GM19239 (cell line): ENCODE results near the gene TMEM233.
"Not testable (repeated sequence)": the region's sequence is repeated elsewhere in the genome, so short reads cannot be mapped to it uniquely, and the experiment has no call there.

ENCODE experiments used
- DNase-seq: peaks from one replicate; pipeline ENCODE4 v3.0.0; 2011; ENCODE audit warnings: low spot score; ENCODE audit not compliant: insufficient read length
- FAIRE-seq: peaks from 2 replicates; lab custom pipeline; 2011; peaks lifted over from hg19 to GRCh38; lab: Jason Lieb, UNC

TMEM233 gene

DNA sequence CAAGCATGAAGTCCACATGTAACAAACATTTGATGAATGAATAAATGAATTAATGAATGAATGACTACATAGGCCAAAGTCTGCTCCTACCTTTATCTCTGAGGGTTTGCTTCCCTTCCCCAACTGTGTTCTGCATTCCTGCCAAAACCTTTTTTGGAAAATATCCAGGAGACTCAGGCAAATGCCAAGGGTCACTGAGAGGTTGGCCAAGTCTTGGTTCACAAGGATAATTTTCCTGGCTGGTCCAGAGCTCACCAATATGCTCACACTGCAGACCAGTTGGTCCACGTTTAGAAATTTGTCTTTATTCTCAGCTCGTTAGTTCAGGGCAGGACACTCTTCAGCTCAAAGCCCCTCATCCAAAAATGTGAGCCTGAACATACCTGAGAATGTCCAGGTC, 10.2 kb downstream of the TMEM233 start:
- FAIRE-seq = no peak
- no peak for DNase-seq

DNA sequence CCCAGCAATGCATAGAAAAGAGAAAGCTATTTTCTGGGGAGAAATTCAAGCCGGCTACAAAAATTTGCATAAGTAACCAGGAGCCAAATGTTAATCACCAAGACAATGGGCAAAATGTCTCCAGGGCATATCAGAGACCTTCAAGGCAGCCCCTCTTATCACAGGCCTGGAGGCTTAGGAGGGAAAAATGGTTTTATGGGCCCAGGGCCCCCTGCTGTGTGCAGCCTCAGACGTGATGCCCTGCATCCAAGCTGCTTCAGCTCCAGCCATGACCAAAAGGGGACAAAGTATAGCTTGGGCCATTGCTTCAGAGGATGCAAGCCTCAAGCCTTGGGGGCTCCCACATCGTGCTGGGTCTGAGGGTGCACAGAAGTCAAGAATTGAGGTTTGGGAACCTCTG, 15.8 kb downstream of the TMEM233 start:
- FAIRE-seq (no peak), DNase-seq (no peak)

DNA sequence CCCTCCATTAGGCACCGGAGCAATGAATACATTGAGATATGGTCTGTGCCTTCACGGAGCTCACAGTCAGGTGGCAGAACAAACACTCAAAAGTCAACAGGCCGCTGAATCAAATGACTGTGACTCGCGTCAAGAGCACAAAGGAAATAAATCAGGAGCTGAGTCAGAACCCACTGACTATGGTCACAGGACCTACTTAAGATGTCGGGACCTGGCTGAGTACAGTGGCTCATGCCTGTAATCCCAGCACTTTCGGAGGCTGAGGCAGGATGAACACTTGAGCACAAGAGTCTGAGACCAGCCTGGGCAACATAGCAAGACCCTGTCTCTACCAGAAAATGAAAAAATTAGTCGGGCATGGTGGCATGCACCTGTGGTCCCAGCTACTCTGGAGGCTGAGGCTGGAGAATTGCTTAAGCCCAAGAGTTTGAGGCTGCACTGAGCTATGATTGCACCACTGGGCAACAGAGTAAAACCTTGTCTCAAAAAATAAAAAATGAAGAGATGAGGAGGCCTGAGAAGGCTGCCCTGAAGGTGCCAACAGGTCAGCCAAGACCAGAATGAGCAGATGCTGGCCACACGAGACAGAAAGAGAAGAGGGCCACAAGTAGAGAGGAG, 19.9 kb downstream of the TMEM233 start:
- DNase-seq = no peak
- no peak for FAIRE-seq

DNA sequence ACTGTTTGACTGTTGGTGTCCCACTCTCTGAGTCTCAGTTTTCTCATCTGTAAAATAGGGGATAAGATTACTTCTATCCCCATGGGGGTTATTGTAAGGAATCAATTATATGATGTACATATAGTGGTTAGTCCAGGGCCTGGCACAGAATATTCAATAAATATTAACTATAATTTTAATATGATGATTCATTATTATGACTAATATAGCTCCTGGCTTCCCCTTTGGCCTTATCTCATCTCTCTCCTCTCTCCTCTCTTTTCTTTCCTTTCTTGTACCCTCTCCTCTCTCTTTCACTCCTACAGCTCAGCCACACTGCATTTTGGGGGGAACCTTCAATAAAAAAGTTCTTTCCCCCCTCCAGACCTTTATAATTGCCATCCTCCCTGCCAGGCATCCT, 21.1 kb downstream of the TMEM233 start:
- no peak for DNase-seq

DNA sequence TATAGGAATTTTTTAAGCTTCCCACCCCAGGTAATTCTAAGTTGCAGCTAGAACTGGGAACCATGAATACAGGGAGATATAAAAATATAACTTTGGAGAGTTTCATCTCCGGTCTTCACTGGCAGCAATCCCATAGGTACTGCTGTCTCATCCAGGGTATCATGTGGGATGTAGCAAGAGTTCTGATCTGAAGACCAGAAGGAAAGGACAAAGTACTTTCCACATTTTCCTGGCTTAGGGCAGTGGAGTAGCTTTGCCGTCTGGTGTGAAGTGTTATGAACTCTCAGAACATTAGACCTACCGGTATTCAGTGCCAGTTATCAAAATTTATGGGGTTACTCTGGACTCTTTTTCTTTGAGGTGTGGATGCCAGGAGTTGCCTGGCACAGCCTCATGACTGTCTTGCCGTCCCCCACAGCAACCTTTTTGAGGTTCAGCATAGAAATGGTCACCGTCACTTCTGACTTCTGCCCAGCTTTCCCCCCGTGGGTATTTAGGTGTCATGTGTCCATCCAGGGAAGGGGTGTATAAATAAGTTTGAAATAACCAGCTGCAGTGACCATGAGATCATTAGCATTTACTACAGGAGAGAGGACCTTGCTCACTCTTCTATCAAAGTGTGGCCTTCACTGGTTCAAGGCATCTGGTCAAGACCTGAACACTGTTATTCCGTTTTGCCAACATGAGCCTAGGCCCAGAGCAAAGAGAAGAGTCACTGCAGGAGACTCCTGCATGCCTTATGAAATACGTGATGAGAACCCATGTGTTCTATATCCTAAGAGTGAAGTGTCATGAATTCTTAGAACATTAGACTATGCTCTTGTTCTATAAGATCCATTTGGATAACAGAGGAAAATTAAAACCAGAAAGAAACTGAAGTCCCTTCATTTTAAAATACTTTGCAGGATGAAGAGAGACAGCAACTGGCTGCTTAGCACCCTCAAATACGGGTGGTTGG, 22.2 kb downstream of the TMEM233 start:
- no peak for FAIRE-seq
- no peak for DNase-seq

More for the DNA sequence above, 21.1 kb downstream of the TMEM233 start:
- no peak for FAIRE-seq

DNA sequence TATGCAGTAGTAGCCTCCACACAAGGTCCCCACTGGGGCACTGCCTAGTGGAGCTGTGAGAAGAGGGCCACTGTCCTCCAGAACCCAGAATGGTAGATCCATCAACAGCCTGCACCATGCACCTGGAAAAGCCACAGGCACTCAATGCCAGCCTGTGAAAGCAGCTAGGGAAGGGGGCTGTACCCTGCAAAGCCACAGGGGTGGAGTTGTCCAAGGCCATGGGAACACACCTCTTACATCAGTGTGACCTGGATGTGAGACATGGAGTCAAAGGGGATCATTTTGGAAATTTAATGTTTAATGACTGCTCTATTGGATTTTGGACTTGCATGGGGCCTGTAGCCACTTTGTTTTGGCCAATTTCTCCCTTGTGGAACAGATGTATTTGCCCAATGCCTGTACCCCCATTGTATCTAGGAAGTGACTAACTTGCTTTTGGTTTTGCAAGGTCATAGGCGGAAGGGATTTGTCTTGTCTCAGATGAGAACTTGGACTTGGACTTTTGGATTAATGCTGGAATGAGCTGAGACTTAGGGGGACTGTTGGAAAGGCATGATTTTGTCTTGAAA, 24.8 kb downstream of the TMEM233 start:
- DNase-seq, FAIRE-seq: not testable (repeated sequence)

DNA sequence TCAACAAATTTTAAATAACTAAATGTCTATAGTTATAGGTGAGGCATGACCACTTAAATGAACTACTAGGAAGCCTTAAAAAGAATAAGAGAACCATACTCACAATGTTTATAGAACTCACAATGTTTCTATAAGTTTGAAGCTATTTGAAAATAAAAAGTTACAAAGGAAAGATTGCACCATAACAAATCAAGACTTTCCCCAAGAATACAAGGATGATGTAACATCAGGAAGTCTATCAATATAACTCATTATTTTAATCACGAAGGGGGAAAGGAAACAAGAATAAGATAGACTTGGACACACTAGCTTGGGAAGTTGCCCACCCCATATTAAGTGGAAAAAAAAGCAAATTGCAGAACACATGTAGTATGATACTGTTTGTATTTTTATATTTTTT, 26.9 kb downstream of the TMEM233 start:
- DNase-seq (no peak), FAIRE-seq (no peak)

DNA sequence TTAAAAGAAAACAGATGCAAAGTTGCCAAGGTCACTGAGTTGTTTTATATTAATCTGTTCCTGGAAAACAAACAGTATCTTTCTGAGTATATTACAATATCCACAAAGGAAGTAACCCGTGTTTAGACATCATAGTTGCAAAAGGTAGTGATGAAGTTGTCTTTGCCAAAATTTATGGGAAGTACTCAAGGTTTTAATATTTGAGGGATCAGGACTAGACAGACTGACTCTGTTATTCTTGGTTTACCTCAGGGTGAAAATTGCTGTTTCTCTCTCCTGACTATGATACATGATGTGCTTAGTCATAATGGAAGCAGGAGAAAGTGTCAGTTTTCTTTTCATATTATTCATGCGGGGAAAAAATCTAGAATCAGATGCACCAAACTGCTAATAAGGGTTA, 28.3 kb downstream of the TMEM233 start:
- FAIRE-seq (no peak), DNase-seq (no peak)

DNA sequence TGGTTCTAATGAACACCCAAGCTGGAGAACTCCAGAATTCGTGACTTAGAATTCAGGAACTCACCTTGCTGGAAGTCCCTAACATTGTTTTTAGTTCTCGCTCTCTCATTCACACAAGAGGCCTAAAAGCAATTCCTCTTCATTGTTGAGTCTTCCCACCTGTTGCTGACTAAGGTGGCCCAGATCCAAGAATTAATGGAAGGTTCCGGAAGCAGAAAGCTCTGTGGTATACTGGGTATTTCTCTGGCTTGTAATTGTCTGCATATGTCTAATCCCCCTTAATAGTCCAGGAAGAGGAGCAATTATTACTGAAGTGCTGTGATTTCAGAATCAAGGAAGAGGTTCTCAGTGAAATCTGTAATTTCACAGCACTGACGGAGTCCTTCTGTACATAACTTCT, 31.4 kb downstream of the TMEM233 start:
- DNase-seq = no peak
- no peak for FAIRE-seq

DNA sequence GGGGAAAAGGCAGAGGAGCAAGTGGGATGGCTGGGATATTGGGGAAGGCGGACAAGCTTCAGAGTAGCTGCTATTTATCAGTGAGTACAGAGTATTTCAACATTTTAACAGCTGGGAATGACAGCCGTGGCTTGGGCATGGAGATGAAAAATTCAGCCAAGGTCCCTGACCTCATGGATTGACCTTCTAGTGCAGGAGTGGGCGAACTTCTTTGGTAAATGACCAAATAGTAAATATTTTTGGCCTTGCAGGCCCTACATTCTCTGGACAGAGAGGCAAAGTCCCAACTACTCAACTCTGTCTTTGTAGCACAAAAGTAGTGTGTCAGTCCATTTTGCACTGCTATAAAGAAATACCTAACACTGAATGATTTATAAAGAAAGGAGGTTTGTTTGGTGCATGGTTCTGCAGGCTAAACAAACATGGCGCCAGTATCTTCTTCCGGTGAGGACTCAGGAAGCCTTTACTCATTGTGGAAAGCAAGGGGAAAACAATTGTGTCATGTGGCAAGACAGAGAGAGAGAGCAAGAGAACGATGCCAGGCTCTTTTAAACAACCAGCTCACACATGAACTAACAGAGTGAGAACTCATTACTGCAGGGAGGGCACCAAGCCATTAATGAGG, 33.6 kb downstream of the TMEM233 start:
- no peak for DNase-seq
- no peak for FAIRE-seq

DNA sequence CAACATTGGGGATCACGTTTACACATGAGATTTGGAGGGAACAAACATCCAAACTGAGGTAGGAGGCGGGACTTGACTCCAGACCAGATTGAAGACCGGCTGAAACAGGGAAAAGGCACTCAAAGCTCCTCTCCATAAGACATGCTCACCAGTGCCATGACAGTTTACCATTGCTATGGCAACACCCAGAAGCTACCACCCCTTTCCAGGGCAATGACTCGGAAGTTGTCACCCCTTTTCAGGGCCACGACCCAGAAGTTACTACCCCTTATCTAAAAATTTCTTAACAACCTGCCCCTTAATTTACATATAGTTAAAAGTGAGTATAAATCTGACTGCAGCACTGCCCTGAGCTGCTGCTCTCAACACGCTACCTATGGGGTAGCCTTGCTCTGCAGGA, 34.1 kb downstream of the TMEM233 start:
- no peak for DNase-seq
- no peak for FAIRE-seq

DNA sequence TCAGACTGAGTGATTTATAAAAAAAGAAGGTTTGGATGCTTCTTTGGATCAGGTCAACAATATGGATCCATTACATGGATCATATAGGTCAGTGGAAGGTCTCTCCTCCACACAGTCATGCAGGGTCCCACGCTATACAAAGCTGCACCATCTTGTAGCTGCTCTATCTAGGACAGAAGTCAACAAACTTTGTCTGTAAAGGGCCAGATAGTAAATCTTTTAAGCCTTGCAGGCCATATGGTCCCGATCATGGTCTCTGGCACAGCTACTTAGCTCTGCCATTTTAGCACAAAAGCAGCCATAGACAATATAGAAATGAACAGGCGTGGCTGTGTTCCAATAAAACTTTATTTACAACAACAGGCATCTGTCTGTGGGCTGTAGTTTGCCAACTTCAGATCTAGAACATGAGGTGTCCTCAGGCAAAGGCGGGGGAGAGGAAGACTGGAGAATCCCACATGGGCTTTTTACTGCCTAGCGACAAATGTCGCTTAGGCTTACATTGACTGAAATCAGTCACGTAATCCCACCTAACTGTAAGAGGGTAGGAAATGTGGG, 36.7 kb downstream of the TMEM233 start:
- FAIRE-seq (no peak), DNase-seq (no peak)

DNA sequence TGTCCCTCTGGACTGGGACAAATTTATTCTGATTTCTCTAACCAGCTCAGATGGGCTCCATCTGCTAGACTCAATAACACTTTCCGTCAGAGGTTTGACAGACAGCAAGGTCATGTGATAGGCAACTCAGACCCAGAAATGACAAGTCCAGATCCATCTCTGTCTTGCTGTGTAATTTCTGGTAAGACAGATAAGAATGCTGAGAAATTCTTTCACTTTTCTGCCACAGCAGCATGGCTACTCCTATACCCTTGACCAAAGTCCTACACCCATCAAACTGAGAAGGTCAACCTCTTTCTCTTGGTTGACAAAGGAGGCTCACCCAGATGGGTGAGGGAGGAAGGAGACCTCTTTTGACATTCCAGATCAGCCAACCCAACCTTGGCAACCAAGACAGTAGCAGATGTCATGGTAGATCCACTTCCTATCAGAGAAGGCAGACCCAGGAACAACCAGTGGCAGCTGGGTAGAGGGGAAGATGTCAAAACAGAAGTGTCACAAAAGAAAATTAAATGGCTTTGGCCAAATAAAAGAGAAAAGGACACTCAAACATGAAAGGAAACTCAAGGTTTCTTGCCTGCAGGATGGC, 37.5 kb downstream of the TMEM233 start:
- DNase-seq (no peak), FAIRE-seq (no peak)

DNA sequence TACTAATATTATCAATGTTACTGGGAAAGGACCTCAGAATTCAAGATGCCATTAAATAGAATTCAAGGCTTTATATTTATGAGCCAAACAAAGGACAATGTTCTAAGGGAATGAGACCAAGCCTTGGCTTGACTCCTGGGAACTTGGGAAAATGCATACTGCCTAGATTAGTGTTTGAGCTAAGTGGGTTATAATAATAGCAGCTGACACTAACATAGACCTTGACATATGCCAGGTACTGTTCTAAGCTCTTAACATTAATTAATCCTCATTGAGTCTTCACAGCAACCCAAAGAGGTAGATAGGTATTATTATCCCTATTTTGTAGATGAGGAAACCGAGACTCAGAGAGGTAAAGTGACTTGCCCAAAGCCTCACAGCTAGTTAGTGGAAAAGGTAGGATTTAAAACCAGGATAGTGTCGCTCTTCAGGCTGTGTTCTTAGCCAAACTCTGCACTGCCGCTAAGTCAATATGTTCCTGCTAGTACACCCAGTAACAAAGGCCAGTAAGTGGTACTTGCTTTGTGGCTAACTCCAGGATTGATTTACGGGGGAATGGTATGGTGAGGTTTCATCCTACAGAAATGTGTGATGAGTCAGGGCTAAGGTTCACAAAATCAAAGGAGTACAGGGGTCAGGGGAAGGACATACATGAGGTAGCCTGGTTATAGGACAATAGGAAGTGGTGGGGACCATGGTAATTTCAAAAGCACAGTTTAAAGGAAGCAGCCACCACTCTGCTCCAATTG, 38.5 kb downstream of the TMEM233 start:
- no peak for FAIRE-seq
- no peak for DNase-seq

DNA sequence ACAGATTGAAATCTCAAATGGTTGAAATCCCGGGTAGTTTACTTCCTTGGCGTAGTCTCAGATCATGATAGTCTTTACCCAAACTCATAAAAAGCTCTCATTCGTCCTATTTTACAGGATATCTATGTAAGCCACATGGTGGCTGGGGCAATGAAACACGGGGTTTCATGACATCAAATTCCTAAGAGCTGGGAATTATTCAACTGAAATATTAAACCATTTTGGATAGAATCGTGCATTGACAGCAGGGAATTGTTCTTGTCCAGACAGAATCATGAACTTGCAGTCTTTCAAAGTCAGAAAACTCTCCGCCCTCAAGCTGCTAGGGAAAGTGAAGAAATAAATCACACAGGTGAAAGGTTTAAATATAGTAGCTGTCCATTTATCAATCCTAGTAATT, 41.2 kb downstream of the TMEM233 start:
- no peak for DNase-seq
- FAIRE-seq = no peak

DNA sequence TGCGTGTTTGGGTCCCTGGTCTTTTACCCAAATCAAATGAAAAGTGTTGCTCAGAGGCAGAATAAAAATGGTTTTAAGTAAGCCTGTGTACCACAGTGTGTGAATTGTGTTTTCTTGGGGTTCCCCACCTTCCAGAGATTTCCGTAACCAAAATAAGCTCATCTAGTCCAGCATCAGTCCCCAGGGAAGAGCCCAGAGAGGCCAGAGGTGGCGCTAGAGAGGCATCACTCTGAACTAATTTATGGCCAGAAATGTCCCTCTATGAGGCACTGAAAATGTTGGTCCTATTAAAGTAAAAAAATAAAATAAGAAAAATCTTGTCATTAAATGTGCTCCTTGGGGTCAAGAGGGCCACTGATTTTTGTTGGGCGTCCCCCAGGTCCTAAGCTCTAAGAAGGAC, 49.4 kb downstream of the TMEM233 start:
- DNase-seq (no peak), FAIRE-seq (no peak)

DNA sequence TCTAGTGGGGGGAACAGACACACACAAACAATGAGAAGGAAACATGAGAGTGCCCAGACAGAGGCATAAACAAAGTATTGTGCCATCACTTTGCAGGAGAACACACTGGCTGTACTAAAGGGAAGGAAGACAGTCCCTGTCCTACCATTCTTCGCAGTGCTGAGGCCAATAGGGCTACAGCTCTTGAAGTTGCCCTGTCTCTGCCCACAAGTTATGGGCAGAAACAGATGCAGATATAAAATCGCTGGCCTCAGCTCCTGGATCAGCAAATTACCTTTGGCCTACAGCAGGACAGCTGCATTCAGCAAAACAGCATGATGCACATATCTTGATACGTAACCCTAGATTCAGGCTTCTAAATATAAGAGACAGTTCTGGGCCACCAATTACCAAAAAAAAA, 51.4 kb downstream of the TMEM233 start:
- FAIRE-seq (no peak), DNase-seq (no peak)

DNA sequence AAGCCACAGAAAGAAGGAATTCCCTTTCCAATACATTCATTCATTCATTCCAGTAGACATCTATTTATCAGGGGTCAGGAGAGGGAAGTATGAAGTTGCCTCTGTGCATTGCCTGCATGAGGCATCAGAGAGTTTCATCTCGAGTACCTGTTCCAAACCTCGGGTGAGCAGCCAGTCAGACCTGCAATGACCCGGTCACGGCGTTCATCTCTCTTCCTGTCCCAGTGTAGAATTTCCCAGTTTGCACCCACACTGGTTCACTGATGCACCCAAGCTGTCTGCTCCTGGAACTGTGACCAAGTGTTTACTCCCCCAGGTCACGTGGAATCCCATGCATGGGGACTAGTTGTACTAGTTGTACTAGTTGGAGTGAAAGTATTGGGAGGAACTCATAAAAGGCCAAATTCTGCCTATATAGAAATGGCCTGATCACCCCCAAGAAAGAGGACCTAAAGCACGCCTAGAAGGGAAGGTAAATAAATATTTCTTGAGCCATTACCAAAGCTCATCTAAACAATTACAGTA, 52.0 kb downstream of the TMEM233 start:
- FAIRE-seq = no peak
- no peak for DNase-seq

DNA sequence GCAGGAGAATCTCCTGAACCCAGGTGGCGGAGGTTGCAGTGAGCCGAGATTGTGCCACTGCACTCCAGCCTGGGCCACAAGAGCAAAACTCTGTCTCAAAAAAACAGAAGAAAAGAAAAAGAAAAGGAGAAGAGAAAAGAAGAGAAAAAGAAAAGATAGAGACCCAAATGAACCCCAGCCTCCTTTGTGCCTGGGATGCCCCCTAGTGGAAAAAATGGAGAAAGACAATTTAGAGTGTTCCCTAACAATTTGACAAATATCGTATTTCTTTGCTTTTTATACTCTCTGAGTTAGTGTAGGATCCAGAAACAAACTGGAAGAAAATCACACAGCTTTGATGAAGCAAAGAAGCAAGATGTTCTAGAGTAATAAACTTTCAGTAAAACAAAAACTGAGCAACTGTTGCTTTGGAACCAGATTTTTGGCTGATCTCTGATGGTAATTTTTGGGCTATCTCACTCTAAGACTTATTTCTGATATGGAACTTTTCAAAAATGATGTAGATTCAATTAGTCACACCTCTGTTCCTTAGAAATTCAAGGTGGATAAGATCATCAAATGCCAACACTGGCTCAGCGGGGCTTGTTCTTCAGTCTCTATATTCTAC, 55.7 kb downstream of the TMEM233 start:
- FAIRE-seq (peak; percentile 86), DNase-seq (peak; percentile 40)
